NCI-H2029 treated with DMSO at 0.1 percent for 48 hours (cell line): Measurements from ENCODE around the gene EBP.
"Not testable (repeated sequence)": the region's sequence is repeated elsewhere in the genome, so short reads cannot be mapped to it uniquely, and the experiment has no call there.

Source experiments
- DNase-seq: peaks from one replicate; lab custom pipeline; 2025; lab: John Stamatoyannopoulos, UW

The EBP gene

DNA sequence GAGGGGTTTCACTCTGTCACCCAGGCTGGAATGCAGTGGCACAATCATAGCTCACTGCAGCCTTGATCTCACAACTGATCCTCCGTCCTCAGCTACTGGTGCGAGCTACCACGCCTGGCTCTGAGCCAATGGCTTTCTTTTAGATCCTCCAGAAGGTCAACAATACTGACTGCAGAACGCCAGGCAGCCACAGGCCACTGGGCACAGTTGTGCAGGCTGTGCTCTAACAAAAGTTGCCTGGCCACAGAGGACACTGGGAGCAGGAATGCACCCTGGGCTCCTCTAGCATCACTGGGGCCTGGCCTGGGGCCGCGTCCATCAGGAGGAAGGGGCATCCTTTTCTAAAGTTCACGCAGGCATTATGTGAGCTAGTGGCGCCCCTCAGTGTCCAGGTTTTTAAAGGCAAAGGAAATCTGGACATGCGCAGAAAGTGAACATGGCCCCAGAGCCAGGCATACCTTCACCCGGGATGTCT, 27.7 kb upstream of the EBP start:
- no peak for DNase-seq

DNA sequence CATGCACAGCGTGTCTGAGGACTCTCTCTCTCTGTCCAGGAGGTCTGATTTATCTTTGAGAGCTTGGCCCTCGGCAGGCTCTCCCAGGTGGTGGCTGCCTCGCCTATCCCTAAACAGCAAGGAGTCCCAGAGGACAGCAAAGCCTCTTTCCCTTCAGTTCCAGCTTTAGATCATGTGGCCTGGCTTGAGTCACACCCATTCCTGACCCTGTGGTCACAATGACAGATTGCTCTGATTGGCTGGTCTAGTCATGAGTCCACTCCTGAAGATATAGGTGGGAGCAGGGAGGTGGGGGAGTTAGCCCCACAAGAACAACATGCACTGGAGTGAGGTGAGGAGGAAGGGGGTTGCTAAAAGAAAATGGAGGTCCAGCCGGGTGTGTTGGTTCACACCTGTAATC, 24.9 kb upstream of the EBP start:
- no peak for DNase-seq

DNA sequence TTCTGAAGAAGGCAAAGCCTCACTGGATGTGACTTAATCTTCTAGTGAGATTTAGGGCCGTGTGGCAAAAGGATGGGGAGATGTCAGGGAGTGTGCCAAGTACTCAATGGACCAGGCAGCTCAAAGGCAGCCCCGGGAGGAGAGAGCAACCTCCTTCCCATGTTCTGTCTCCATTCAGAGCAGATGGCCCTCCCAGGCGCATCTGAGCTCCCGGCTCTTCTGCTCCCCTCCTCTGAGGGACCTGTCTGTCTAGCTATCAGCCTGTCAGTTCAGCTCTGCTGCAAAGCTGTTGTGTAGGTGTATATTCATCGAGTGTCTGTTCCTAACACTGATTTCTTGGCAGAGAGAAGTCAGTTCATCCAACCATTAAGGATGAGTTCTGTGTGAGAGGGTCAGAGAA, 23.7 kb upstream of the EBP start:
- DNase-seq: no peak

DNA sequence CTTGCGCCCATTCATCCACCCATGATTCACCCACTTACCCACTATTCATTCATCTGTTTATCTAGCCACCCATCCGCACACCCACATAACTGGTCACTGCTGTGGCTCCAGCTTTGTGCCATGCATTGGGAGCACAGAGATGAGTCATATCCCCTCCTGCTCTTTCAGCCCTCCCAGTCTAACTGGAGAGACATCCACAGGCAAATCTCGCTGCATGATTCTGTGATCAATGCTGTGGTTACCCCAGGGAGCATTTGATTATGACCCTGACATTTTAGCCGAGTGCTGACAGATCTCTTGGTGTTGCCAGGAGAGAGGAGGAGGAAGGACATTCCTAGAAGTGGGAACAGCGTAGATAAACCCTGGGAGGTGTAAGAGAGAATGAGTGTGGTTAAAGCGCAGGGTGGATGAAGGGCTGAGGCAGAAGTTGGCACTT, 23.2 kb upstream of the EBP start:
- DNase-seq: no peak

DNA sequence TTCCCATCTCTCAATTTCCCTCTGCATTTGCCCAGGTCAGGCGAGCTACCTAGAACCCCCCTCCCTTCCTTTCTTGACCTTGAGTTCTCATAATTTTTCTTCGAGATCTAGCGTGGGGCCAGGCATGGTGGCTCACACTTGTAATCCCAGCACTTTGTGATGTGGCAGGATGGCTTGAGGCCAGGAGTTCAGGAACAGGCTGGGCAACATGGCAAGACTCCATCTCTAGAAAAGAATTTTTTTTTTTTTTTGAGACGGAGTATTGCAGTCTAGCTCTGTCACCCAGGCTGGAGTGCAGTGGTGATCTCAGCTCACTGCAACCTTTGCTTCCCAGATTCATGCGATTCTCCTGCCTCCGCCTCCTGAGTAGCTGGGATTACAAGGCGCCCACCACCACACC, 17.3 kb upstream of the EBP start:
- no peak for DNase-seq

DNA sequence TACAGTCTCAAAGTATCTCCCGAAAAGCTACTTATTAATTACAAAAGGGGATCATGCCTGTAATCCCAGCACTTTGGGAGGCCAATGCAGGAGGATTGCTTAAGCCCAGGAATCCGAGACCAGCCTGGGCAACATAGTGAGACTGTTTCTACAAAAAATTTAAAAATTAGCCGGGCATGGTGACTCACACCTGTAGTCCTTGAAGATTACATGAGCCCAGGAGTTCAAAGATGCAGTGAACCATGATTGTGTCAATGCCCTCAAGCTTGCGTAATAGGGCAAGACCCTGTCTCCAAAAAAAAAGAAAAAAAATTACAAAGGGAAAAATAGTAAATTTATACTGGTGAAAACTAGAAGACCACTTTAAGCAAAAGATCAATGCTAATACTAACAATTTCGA, 16.1 kb upstream of the EBP start:
- DNase-seq: no peak

DNA sequence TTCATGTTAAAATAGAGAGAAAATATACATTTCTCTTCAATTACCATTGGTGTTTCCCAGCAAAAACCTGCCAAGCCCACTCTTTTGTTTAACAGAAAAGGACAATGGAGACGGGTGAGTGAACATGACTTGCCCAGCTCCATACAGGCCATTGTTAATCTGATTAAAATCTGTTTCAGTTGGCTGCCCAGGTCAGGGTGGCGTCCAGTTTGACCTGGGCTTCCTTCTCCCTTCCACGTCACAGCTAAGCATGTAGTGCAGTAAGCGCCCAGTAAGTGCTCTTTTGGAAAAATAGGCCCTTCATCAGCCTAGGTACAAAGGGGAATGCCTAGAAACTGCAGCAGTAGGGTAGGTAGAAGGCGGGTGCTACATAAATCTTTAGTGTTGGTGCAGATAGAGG, 14.4 kb upstream of the EBP start:
- DNase-seq: no peak

DNA sequence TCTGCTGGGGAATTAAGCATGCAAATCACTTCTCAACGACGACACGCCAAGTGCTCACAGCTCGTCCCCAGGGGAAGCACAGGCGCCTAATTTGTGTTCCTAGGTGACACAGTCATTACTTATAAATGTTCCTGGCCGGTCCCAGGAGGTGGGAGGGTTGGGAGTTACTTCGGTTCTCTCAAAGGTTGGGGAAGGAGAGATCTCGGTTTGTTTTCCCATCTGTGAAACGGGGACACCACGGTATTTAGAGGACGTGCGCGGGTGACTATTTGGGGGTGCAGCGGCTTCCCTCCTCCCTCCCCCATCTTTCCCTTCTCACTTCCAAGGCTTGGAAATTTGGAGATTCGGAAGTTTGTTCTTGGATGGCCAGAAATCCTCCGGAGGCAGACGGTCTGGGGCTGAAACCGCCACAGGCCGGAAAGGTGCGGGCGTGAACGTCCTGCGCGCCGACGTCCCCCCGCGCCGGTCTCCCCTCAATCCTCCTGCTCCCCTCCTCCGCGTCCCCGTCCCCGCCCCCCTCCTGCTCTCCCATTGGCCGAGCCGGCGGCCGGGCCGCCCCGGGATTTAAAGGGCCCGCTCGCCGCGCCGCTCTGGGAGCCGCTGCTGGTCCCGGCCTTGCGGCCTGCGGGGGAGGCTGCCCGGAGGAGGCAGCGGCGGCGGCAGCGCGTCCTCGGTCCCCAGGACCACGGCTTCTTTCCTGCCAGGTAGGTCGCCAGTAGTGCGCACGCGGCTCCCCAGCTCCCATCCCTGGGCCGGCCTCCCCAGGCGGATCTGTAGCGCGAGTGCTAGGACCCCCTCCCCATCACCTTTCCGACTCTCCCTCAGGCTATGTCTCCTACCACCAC, 13.0 kb upstream of the EBP start, which contains the start of gene PORCN:
PORCN (plus strand) TSS at position 593 of the 845 bp plus-strand sequence. CDS start 829 bp downstream, outside the sequence.
- no peak for DNase-seq

DNA sequence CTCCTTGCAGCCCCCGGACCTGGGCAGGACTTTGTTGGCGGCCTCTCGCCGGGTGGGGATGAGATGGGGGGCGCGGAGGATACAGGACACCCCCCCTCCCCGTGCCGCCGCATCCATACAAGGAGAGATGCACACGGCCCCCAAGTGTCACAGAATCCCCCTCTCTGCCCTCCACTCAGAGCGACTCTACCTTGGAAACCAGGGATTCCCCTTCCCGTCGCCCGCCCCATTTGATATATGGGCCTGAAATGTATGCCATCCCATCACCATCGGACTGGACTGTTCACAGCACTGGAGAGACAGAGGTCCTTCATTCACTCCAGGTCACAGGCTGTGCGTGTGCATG, 12.4 kb upstream of the EBP start:
- DNase-seq: no peak

DNA sequence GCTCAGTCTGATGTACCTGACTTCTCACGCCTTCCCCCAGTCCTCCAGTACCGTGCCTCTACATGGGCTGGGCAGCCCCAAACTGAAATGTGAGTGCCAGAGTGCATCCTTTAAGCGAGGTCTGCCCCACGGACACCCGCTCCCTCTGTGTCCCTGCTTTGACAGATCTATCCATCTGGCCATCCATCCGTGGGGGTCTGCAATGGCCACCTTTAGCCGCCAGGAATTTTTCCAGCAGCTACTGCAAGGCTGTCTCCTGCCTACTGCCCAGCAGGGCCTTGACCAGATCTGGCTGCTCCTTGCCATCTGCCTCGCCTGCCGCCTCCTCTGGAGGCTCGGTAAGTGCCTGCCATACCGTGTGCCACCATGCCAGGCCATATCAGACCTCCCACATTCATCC, 12.0 kb upstream of the EBP start:
- DNase-seq: no peak

DNA sequence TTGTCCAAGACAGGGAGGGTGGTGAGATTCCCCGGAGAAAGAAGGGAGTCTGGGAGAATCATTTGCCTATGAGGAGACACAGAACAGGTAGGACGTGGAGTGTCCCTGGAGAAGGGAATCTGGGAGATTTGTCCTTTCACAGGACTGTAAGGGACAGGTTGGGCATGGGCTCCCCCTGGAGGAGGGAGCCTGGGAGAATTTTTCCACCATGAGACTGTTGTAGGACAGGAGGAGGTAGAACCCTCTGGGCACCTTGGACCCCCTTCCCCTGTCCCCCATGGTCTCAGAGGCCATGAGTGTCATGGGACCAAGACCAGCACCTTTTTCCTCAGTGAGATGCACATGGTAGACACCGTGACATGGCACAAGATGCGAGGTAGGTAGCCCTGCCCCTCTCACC, 10.0 kb upstream of the EBP start:
- no peak for DNase-seq

DNA sequence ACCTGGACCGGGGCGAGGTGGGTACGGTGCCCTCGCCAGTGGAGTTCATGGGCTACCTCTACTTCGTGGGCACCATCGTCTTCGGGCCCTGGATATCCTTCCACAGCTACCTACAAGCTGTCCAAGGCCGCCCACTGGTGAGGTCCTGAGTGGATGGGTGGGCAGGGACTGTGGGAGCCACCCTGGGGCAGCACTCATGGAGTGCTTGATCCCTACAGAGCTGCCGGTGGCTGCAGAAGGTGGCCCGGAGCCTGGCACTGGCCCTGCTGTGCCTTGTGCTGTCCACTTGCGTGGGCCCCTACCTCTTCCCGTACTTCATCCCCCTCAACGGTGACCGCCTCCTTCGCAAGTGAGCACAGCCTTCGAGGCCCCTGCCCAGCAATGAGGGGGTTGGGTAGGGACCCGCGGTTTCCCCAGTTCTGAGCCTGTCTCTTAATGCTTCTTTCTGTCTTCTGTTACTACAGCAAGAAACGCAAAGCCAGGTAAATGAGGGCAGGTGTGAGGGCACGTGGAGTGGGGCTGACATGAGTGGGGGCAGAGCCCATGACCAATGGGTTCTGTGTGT, 9.2 kb upstream of the EBP start:
- DNase-seq: no peak

DNA sequence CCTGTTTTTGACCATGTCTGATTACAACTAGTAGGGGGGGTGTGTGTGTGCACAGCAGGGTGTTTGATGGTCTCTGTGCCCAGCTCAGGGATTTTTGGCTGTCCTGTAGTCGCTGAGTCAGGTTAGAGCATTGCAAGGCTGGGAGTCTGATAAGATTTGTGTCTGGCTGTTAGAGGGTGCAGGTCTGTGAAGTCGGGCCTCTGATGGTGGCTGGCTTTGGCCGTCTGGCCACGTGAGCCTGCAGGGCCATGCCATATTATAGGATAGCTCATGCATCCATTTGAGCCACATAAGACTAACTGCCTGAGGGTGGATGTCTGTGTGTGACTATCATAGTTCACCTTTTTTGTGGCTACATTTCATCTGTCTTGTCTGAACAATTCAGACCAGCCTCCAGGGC, 7.9 kb upstream of the EBP start:
- DNase-seq: no peak

DNA sequence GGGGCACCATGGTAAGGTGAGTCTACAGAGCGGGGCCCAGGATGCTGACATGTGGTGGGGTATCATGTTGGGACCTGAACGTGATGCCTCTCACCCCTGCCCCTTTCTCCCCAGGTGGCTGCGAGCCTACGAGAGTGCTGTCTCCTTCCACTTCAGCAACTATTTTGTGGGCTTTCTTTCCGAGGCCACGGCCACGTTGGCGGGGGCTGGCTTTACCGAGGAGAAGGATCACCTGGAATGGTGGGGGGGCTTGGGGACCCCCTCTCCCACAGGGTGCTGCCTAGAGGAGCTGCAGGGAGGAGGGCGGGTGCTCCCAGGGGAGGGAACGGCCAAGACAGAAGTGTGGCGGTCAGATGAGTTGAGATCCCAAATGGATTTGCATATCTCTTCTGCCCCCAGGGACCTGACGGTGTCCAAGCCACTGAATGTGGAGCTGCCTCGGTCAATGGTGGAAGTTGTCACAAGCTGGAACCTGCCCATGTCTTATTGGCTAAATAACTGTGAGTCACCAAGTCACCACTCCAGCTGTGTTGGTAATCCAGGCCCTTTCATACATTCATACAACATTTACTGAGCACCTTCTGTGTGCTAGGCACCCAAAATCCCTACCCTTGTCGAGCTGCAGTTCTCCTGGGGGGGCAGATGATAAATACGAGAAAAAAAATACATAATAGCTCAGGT, 7.3 kb upstream of the EBP start:
- no peak for DNase-seq

DNA sequence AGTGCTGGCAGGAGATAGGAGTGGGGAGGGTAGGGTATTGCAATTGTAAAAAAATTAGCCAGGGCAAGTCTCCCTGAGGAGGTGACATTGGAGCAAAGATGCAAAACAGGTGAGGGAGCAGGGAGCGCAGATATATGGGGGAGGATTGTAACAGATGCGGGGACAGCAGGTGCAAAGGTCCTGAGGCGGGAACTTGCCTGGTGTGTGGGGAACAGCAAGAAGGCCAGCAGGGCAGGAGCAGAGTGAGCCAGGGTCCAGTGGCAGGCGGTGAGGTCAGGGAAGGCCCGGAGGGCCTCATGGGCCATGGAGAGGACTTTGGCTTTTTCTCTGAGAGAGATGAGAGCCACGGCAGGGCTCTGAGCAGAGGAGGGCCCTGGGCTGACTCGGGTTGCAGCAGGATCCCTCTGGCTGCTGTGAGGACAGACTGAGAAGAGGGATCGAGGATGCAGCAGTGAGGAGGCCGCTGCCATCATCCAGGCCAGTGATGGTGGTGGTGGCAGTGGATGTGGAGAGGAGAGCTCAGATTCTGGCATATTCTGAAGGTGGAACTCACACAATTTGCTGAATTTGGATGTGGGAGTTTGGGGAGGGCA, 6.6 kb upstream of the EBP start:
- DNase-seq: no peak

DNA sequence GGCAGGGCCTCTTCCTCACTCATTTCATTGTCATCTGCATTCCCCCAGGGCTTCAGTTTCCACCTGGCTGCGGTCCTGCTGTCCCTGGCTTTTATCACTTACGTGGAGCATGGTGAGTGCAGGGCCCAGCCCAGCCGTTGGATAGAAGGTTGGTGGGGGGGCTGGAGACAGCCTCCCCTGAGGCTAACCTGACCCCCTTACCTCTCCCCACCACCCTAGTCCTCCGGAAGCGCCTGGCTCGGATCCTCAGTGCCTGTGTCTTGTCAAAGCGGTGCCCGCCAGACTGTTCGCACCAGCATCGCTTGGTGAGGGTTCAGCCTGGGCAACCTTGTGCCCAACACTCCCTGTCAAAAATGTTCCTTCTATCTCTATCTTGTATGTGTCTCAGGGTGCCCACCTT, 5.8 kb upstream of the EBP start:
- no peak for DNase-seq

DNA sequence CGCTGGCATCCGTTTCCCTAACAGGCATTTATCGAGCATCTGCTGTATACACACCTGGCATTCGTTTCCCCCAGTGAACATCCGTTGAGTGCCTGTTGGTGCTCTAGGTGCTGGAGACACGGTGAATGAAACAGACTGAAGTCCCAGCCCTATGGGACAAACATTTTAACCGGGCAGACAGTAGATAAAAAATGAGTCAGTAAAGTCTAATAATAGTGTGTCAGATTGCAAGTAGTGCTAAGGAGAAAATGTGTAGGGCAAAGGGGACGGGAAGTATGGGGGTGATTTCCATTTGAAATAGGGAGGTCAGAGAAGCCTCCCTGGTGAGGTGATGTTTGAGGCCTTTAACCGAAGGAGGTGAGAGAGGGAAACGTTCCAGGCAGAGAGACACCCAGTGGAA, 5.3 kb upstream of the EBP start:
- DNase-seq: no peak

DNA sequence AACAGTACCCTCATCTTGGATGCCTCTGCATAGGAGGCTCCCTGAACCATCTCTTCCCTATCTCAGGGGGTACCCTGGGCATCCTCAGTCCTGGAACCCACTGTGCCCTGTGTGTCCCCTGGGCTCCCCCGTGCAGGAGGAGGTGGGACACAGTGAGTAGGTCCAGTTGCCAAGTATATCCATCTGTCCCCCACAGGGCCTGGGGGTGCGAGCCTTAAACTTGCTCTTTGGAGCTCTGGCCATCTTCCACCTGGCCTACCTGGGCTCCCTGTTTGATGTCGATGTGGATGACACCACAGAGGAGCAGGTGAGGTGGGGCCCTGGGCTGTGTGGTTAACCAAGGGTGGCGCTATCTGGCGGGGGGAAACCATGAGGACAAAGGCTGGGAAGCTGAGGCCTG, 4.6 kb upstream of the EBP start:
- no peak for DNase-seq

DNA sequence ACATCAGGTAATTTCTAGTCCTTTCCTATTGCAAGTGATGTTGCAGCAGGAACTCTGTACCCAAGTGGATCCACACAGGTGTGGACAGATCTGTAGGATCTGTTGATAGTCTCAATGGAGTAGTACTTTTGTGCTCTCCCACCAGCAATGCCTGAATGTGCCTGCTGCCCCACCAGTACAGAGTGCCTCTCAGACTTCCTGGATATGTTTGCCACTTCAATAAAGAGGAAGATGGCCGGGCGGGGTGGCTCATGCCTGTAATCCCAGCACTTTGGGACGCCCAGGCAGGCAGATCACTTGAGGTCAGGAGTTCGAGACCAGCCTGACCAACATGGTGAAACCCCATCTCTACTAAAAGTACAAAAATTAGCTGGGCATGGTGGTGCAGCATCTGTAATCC, 2.1 kb upstream of the EBP start:
- not testable (repeated sequence) for DNase-seq

DNA sequence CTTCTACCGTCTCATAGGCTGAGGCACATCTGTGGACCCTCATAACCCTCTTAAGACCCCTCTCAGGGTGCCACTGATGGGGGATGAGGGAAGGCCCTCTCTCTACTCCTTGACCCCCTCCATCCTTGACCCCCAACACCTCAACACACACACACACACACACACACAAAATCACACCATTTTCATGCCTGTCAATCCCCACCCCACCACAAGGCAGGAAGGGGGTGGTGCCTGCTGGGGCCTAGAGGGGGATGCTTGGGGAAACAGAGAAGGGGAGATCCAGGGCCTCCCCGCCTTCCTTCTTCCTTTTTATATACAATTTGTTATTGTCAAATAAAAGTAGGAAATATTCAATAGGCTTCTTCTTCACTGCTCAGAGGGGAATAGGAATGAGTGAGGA, 1.2 kb upstream of the EBP start:
- DNase-seq: no peak

DNA sequence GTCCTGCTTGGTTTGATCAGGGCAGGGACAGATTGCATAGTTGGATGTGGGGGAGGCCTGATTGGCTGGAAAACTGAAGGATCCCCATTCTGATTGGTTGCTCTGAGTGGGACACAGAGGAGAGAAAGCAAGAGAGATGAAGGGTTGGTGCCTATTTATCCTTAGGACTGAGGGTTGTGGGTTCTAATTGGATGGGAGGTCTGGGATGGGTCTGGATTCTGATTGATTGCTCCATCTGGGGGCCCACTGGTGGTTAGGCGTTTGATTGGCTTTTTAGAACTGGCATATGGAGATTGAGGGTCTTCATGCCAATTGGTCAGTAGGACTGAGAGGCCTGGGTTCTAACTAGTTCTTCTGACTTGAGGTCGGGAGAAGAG, 644 bp upstream of the EBP start:
- no peak for DNase-seq

DNA sequence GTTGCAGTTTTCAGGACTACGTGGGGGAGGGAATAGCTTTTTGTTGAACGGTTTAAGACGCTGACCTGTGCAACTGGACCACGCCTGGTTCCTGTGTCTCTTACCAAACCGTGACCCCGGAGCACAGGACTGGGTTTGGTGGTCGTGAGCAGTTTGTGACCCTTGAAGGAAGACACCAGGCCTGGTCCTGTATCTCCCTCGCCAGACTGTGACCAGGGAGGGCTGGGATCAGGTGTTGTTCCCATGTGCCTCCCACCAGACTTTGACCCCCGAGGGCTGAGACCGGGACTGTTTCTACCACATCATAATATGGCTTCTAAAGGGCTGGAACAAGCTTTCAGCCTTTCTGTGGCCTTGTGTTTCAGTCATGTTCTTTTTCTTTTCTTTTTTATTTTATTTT, 683 bp downstream of the EBP start:
- DNase-seq: no peak

DNA sequence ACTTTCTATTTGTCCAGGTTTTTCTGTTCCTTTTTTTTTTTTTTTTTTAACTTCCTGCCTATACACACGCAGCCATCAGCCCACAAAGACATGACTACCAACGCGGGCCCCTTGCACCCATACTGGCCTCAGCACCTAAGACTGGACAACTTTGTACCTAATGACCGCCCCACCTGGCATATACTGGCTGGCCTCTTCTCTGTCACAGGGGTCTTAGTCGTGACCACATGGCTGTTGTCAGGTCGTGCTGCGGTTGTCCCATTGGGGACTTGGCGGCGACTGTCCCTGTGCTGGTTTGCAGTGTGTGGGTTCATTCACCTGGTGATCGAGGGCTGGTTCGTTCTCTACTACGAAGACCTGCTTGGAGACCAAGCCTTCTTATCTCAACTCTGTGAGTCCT, 2.1 kb downstream of the EBP start:
- no peak for DNase-seq
